C4-2B (cell line): ENCODE results near the gene UBE2E2.

ENCODE experiments used
- H3K27ac ChIP-seq: fragments of 450-650 bp; 2 replicates; pipeline ENCODE4 v1.5.1; 2017
- CTCF ChIP-seq: fragments of 450-650 bp; conservative IDR thresholded peaks from 2 replicates; pipeline ENCODE4 v1.5.1; 2017; ENCODE audit warnings: mild to moderate bottlenecking
- ZFX ChIP-seq: fragments of 450-650 bp; IDR thresholded peaks from 2 replicates; pipeline ENCODE4 v1.6.1; 2017

Gene UBE2E2

GRCh38 chr3:23404246-23404645 is 201.1 kb downstream of the UBE2E2 start:
- no peak overlapping the region for H3K27ac ChIP-seq
- TF ChIP-seq ZFX (no peak), CTCF (no peak)

GRCh38 chr3:23405081-23405480 is 202.0 kb downstream of the UBE2E2 start:
- H3K27ac ChIP-seq: no peak overlapping the region
- TF ChIP-seq ZFX (no peak), CTCF (no peak)

GRCh38 chr3:23406601-23407000 is 203.5 kb downstream of the UBE2E2 start:
- H3K27ac ChIP-seq: no peak overlapping the region
- TF ChIP-seq ZFX (no peak), CTCF (no peak)

- H3K27ac ChIP-seq: no peak overlapping the region
- TF ChIP-seq CTCF (no peak), ZFX (no peak)
Measured at GRCh38 chr3:23418026-23418425, 214.9 kb downstream of the UBE2E2 start.

- H3K27ac ChIP-seq: no peak overlapping the region
- no peak for TF ChIP-seq ZFX
- TF ChIP-seq CTCF: no peak
Measured at GRCh38 chr3:23421811-23422516, 218.8 kb downstream of the UBE2E2 start.

- TF ChIP-seq CTCF: no peak
- TF ChIP-seq ZFX: no peak
- no peak overlapping the region for H3K27ac ChIP-seq
Measured at GRCh38 chr3:23422517-23422851, 219.4 kb downstream of the UBE2E2 start.

- TF ChIP-seq ZFX: no peak
- H3K27ac ChIP-seq: no peak overlapping the region
Measured at GRCh38 chr3:23425410-23425809, 222.3 kb downstream of the UBE2E2 start.

GRCh38 chr3:23430781-23431398 is 227.8 kb downstream of the UBE2E2 start:
- TF ChIP-seq CTCF (no peak), ZFX (no peak)

More at GRCh38 chr3:23430781-23431398, 227.8 kb downstream of the UBE2E2 start:
- no peak overlapping the region for H3K27ac ChIP-seq
